Ishikawa (cell line): ENCODE measurements around the gene ZNF565.
A peak's percentile ranks its signal among the peaks of the same experiment; 100 is the strongest.

Source experiments
- CEBPB ChIP-seq: IDR thresholded peaks from 2 replicates; pipeline ENCODE4 v1.6.1; 2012
- CREB1 ChIP-seq: IDR thresholded peaks from 2 replicates; pipeline ENCODE4 v1.6.1; 2012; ENCODE audit warnings: low read depth
- EGR1 ChIP-seq: IDR thresholded peaks from 2 replicates; pipeline ENCODE4 v1.6.1; 2012
- EP300 ChIP-seq: IDR thresholded peaks from 2 replicates; pipeline ENCODE4 v1.6.1; 2012; ENCODE audit warnings: borderline replicate concordance
- FOXM1 ChIP-seq: IDR thresholded peaks from 2 replicates; pipeline ENCODE4 v1.6.1; 2012; ENCODE audit warnings: low read depth, borderline replicate concordance
- MAX ChIP-seq: IDR thresholded peaks from 2 replicates; pipeline ENCODE4 v1.6.1; 2012
- NFIC ChIP-seq: IDR thresholded peaks from 2 replicates; pipeline ENCODE4 v1.6.1; 2012
- RAD21 ChIP-seq: IDR thresholded peaks from 2 replicates; pipeline ENCODE4 v1.6.1; 2012; ENCODE audit warnings: low read depth
- REST ChIP-seq: IDR thresholded peaks from 2 replicates; pipeline ENCODE4 v1.6.1; 2012; ENCODE audit warnings: low read depth, mild to moderate bottlenecking
- TAF1 ChIP-seq: IDR thresholded peaks from 2 replicates; pipeline ENCODE4 v1.6.1; 2012; ENCODE audit warnings: low read depth, mild to moderate bottlenecking
- TCF12 ChIP-seq: IDR thresholded peaks from 2 replicates; pipeline ENCODE4 v1.6.1; 2012; ENCODE audit warnings: low read depth
- TEAD4 ChIP-seq: IDR thresholded peaks from 2 replicates; pipeline ENCODE4 v1.6.1; 2012
- USF1 ChIP-seq: IDR thresholded peaks from 2 replicates; pipeline ENCODE4 v1.6.1; 2012
- YY1 ChIP-seq: IDR thresholded peaks from 2 replicates; pipeline ENCODE4 v1.6.1; 2012; ENCODE audit warnings: low read depth
- ZBTB7A ChIP-seq: IDR thresholded peaks from 2 replicates; pipeline ENCODE4 v1.6.1; 2012; ENCODE audit warnings: low read depth

Gene ZNF565

GRCh38 chr19:36225219-36225892 lies 10.9 kb upstream of the ZNF565 start:
- no peak for TF ChIP-seq YY1
- TF ChIP-seq MAX, result no peak

- no peak for TF ChIP-seq FOXM1
- TF ChIP-seq RAD21, result no peak
- TF ChIP-seq TAF1, result no peak
These were observed 8.0 kb upstream of the ZNF565 start for GRCh38 chr19:36222503-36222902.

GRCh38 chr19:36221474-36221873 lies 7.0 kb upstream of the ZNF565 start:
- TF ChIP-seq EP300 (no peak), ZBTB7A (no peak), REST (no peak), EGR1 (no peak), CREB1 (no peak), YY1 (no peak), RAD21 (no peak), NFIC (no peak), FOXM1 (no peak), MAX (no peak), TAF1 (no peak), CEBPB (no peak), TCF12 (no peak), TEAD4 (no peak), USF1 (no peak)

GRCh38 chr19:36215276-36216123 lies 1.0 kb upstream of the ZNF565 start:
- no peak for TF ChIP-seq TEAD4
- no peak for TF ChIP-seq FOXM1
- TF ChIP-seq TAF1, result peak; percentile 7; the same call in 1 of the 2 replicates
- no peak for TF ChIP-seq REST
- no peak for TF ChIP-seq MAX
- 0 out of 2 replicates have a peak, but pooled peaks have one; percentile 20 for TF ChIP-seq CREB1
- no peak for TF ChIP-seq ZBTB7A
- TF ChIP-seq TCF12, result no peak
- no peak for TF ChIP-seq YY1
- TF ChIP-seq CEBPB, result no peak

- TF ChIP-seq USF1 (no peak), REST (no peak), TAF1 (no peak), ZBTB7A (no peak), YY1 (no peak), CEBPB (no peak), TEAD4 (no peak), TCF12 (no peak), RAD21 (no peak)
These were observed 1.6 kb downstream of the ZNF565 start for GRCh38 chr19:36212895-36213294.
